Measurements from ENCODE around the gene PIK3CB.

DNA sequence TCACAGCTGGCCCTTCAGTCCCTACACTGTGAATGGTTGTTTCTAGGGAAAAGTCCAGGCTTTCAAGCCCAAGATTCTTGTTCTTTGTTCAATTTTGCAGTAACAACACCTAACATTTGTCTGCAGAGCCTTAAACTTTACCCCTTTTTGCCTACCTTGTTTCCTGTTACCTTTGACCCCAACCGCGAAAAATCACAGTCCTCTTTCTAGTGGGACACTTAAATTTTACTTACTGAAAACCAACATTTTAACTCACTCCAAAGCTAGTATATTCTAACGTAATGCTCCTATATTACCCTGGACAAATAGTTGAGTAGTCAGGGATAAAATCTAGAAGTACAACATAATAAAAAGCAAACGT is 649 bp upstream of the PIK3CB start:
- TF ChIP-seq, protein P1, sequence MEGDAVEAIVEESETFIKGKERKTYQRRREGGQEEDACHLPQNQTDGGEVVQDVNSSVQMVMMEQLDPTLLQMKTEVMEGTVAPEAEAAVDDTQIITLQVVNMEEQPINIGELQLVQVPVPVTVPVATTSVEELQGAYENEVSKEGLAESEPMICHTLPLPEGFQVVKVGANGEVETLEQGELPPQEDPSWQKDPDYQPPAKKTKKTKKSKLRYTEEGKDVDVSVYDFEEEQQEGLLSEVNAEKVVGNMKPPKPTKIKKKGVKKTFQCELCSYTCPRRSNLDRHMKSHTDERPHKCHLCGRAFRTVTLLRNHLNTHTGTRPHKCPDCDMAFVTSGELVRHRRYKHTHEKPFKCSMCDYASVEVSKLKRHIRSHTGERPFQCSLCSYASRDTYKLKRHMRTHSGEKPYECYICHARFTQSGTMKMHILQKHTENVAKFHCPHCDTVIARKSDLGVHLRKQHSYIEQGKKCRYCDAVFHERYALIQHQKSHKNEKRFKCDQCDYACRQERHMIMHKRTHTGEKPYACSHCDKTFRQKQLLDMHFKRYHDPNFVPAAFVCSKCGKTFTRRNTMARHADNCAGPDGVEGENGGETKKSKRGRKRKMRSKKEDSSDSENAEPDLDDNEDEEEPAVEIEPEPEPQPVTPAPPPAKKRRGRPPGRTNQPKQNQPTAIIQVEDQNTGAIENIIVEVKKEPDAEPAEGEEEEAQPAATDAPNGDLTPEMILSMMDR (IDR thresholded peaks at IDR 0.05) = no peak
- no peak for TF ChIP-seq POLR2AphosphoS5 (IDR thresholded peaks at IDR 0.05; ENCODE audit: low read depth, low read length)
- TF ChIP-seq, protein P2, sequence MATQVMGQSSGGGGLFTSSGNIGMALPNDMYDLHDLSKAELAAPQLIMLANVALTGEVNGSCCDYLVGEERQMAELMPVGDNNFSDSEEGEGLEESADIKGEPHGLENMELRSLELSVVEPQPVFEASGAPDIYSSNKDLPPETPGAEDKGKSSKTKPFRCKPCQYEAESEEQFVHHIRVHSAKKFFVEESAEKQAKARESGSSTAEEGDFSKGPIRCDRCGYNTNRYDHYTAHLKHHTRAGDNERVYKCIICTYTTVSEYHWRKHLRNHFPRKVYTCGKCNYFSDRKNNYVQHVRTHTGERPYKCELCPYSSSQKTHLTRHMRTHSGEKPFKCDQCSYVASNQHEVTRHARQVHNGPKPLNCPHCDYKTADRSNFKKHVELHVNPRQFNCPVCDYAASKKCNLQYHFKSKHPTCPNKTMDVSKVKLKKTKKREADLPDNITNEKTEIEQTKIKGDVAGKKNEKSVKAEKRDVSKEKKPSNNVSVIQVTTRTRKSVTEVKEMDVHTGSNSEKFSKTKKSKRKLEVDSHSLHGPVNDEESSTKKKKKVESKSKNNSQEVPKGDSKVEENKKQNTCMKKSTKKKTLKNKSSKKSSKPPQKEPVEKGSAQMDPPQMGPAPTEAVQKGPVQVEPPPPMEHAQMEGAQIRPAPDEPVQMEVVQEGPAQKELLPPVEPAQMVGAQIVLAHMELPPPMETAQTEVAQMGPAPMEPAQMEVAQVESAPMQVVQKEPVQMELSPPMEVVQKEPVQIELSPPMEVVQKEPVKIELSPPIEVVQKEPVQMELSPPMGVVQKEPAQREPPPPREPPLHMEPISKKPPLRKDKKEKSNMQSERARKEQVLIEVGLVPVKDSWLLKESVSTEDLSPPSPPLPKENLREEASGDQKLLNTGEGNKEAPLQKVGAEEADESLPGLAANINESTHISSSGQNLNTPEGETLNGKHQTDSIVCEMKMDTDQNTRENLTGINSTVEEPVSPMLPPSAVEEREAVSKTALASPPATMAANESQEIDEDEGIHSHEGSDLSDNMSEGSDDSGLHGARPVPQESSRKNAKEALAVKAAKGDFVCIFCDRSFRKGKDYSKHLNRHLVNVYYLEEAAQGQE (IDR thresholded peaks at IDR 0.05; ENCODE audit: insufficient read depth in 1 of 2, low read depth in 2 of 2, low read length in 1 of 2) = no peak
- TF ChIP-seq TCF7L2 (IDR thresholded peaks at IDR 0.05; ENCODE audit: low read depth, low read length) = no peak
